Activated CD4-positive, alpha-beta T cell treated with anti-CD3 and anti-CD28 coated beads for 1 hour (primary cell): ENCODE measurements around the gene ERICH4.
"Not testable (repeated sequence)": the region's sequence is repeated elsewhere in the genome, so short reads cannot be mapped to it uniquely, and the experiment has no call there.

Experiments used
- DNase-seq: peaks from one replicate; pipeline ENCODE4 v3.0.0-alpha.2; 2020

ERICH4 gene

DNA sequence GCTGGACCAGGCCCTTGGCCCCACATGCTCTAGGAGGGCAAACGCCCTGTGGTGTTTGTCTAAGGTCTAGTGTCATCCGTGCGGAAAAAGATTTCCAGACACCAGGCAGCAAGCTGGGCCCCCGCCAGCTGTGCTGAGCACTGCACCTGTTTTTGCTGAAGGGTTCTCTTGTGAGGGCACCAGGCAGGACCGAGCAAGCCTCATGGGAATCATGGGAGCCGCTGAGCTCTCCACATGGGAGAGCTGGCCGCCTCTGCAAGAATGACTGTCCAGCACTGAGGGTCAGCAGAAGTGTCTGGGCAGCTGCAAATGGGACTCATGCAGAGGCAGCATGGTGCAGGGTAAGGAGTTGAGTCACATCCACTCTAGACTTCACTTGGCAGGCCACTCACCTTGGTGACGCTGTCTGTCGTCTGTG lies 27.8 kb upstream of the ERICH4 start:
- no peak for DNase-seq

DNA sequence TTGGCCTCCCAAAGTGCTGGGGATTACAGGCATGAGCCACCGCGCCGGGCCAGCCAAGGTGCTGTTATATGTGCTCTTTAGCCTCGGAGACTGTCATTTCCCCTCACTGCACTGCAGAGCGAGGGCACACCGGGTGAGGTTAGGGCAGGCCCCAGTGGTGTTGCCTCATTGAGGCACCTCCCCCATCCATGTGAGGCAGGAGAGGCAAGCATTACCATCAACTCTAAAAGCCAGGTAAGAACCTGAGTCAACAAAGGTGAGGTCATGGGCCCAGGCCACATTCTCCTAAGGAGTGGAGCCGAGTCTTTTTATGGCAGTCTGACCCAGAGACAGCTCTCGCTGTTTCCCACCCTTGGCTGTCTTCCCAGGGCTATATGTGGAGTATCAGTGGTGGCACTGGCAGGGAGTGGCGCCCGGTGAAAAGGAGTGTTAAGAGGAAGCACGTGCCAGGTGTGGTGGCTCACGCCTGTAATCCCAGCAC lies 26.7 kb upstream of the ERICH4 start:
- DNase-seq = no peak

DNA sequence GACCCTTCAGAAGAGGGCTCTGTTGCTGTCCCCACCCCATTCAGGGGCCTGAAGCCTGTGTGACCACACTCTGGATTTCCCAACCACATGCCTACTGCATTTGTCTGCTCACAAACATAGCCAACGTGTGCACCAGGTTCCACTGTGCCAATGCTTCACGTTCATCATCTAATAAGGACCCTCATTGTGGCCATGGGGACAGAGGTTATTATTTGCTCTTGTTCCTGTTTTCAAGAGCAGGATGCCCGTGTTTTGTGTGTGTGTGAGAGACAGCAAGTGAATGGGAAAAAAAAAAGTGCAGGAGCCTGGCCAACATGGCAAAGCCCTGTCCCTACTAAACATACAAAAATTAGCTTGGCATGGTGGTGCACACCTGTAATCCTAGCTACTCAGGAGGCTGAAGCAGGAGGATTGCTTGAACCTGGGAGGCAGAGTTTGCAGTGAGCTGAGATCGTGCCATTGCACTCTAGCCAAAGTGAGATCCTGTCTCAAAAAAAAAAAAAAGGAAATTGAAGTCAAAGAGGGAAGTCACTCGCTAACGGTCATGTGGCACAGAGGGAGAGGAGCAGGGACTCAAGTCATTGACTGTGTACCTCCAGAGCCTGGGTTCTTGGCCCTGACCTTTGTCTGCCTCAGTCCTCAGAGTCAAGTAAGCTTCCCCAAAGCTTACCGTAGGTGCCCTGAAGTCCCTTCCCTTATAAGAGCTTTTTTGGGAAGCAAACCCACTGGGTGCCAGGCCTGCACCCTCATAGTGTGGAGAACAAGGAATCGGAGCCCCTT lies 22.7 kb upstream of the ERICH4 start:
- no peak for DNase-seq

DNA sequence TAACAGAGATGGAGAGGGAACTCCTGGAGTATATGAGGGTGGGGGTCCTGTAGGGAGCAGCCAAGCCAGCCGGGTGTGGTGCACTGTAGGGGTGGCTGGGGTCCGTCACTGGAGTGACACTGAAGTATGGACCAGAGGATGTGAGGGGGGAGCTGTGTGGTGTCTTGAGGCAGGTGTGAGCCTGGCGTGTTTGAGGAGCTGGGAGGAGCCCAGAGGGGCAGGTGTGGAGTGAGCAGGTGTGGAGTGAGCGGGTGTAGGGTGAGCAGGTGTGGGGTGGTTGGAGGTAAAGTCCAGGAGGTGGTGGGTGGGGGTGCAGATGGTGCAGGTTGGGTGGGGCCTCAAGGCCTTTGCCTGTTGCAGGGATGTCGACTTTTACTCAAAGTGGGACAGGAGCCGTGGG lies 21.6 kb upstream of the ERICH4 start:
- DNase-seq = no peak

DNA sequence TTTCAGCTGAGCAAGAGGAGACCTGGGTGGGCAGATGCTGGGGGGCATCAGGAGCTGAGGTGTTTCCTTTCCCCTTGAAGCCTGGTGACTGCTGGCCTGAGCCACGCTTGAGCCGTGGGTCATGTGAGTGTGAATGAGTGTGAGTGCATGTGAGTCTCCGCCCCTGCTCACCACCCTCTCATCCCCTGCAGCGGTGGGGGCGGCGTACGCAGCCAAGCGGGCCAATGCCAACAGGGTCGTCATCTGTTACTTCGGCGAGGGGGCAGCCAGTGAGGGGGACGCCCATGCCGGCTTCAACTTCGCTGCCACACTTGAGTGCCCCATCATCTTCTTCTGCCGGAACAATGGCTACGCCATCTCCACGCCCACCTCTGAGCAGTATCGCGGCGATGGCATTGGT lies 21.0 kb upstream of the ERICH4 start:
- no peak for DNase-seq

DNA sequence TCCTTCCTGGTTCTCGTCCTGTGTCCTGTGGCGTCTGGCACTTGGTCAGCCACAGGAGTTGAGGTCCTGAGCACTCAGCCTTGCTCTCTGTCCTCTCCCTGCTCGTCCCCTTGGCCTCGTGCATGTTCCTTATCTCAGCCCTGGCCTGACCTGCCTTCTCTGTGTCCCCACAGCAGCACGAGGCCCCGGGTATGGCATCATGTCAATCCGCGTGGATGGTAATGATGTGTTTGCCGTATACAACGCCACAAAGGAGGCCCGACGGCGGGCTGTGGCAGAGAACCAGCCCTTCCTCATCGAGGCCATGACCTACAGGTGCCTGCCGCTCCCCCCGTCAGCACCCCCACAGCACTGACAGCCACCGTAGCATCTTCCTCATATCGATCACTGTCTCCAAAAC lies 20.5 kb upstream of the ERICH4 start:
- no peak for DNase-seq

DNA sequence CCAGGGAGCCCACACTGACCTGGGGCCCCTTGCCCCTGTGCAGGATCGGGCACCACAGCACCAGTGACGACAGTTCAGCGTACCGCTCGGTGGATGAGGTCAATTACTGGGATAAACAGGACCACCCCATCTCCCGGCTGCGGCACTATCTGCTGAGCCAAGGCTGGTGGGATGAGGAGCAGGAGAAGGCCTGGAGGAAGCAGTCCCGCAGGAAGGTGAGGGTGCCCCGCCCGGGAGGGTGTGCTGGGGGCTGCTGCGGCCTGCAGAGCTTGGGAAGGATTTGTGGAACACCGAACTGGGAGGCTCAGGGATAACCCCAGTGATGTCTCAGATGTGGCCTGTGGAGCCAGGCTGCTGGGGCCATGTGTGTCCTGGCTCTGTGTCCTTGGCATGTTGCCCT lies 20.0 kb upstream of the ERICH4 start:
- no peak for DNase-seq

- DNase-seq = no peak
Measured at GRCh38 chr19:41424335-41425173, 18.4 kb upstream of the ERICH4 start.

DNA sequence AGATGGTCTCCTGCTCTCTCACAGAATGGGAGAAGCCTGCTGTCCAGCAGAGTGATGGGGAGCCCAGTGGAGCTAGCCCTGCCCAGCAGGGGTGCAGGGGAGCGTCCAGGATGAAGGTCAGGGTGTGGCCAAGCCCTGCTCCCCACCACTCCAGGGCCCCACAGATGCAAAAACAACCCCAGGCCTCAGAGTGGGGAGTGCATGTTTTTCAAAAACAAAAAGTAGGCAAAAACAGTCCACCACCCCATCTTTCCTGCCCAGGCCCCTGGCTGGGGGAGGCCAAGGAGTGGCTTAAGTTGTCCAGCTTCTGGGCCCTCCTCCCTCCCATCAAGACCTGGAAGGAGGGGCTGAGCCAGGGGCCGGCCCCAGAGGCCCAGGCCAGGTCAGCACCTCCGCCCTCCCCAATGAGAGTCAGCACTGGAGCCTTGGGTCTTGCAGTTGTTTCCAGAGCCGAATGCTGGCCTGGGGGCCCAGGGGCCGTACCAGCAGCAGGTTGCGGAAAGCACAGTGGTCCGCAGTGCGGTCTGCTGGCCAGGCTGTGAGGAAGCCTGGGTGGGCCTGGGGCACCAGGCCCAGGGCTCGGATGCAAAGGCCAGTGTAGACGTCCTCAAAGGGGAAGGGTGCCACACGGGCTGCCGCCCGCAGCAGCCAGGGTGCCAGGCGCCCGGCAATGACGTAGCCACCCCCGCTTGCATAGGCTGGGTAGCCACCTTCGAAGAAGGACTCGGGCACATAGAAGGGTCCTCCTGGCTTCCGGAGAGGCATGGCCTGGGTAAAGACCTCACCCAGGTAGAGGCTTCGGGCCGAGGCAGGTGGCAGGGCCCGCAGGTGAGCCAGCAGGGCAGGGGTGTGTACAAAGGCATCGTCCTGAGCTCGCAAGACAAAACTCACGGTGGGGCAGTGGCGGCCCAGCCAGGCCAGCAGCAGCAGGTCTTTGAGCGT lies 17.5 kb upstream of the ERICH4 start:
- no peak for DNase-seq

GRCh38 chr19:41426116-41426841 lies 16.7 kb upstream of the ERICH4 start:
- no peak for DNase-seq

- DNase-seq = no peak
Measured at GRCh38 chr19:41426952-41427646, 15.9 kb upstream of the ERICH4 start, which contains the start of gene B3GNT8. Gene B3GNT8 (minus strand): TSS chr19:41427374. CDS start chr19:41426778, 596 bp downstream.

DNA sequence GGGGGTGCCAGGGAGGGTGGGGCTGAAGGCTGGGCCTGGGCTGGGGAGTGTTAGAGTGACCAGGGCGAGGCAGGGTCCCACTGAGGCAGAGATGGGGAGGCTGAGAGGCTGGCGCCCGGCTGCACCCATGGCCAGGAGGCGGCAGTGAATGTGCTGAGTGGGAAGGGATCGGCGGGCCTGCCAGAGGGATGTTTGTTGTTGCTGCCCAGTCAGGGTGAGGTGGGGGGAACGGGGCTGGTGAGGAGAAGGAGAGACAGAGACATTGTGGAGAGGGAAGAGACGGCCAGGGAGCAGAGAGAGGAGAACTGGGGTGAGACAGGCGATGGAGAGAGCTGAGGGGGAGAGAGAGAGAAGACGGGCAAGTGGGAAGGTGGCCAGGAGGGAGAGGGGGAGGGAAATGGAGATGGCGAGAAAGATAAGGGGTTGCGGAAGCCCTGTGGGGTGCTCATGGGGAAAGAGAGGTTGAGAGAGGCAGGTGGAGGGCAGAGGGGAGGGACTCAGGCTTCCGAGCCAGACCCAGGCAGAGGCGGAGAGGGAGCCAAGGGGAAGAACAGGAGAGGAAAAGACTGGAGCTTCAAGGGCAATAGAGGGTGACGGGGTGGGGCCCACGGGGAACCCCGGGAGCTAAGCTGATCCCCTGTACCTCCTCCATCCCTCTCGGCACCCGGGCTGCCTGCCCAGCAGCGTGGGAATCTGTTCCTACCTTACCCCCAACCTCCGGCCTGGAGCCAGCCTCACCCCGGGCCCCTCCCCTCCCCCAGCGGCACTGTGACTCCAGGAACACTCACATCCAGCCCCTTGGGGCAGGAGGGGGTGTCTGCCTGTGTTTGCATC lies 15.1 kb upstream of the ERICH4 start:
- DNase-seq = no peak

GRCh38 chr19:41428481-41428859 lies 14.5 kb upstream of the ERICH4 start:
- no peak for DNase-seq

DNA sequence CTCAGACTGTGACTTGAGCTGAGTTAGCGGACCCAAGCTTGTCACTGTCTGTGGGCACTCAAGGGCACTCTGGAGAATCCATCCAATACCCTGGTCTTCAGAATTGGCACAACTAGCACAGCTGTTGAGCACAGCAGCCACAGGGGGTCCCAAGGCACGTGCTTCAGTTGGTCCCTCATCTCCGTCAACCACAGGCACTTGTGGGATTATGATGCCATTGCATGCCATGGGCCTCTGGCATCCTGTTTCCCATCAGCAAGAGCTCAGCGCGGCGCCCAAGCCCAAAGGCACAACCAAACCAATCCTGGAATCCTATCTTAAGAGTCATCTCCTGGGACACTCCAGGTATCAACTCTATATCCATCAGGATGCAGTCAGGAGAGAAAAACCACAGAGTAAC lies 12.0 kb upstream of the ERICH4 start:
- DNase-seq = no peak

GRCh38 chr19:41431426-41432386 lies 11.2 kb upstream of the ERICH4 start:
- DNase-seq = no peak

DNA sequence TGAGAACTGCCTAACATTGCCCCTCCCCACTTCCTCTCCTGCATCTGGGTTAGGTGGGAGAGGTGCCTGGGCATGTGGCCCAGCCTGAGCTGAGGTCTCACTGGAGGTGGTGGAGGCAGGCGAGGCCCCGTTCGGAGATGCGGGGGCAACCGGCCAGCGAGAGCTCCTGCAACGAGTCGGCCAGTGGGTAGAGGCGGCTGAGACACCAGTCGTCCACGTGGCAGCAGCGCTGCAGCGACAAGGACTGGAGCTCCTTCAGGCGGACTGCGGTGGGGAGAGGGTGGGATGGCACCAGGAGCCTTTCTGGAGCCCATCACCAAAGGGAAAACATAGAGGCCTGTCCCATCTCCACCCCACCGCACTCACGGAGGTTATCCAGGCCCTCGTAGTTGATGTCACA lies 9.8 kb upstream of the ERICH4 start:
- no peak for DNase-seq

DNA sequence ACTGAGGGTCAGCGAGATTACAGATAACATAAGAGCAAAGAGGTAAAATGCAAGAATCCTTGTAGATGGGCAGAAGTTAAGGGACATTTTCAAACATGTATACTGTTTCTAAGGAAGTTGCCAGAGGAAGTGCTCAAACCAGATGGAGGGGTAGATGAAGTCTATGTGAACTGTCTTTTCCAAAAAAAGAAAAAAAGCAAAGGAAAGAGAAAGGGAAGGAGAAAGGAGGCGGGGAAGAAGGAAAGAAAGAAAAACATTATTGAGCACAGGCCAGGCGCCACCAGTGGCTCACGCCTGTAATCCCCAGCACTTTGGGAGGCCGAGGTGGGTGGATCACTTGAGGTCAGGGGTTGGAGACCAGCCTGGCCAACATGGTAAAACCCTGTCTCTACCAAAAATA lies 8.5 kb upstream of the ERICH4 start:
- no peak for DNase-seq

DNA sequence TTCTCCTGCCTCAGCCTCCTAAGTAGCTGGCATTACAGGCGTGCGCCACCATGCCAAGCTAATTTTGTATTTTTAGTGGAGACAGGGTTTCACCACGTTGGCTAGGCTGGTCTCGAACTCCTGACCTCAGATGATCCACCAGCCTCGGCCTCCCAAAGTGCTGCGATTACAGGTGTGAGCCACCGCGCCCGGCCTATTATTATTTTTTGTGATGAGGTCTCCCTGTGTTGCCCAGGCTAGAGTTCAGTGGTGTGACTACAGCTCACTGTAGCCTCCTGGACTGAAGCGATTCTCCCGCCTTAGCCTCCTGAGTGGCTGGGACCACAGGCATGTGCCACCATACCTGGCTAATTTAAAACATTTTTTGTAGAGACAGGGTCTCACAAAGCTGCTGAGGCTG lies 7.6 kb upstream of the ERICH4 start:
- not testable (repeated sequence) for DNase-seq

DNA sequence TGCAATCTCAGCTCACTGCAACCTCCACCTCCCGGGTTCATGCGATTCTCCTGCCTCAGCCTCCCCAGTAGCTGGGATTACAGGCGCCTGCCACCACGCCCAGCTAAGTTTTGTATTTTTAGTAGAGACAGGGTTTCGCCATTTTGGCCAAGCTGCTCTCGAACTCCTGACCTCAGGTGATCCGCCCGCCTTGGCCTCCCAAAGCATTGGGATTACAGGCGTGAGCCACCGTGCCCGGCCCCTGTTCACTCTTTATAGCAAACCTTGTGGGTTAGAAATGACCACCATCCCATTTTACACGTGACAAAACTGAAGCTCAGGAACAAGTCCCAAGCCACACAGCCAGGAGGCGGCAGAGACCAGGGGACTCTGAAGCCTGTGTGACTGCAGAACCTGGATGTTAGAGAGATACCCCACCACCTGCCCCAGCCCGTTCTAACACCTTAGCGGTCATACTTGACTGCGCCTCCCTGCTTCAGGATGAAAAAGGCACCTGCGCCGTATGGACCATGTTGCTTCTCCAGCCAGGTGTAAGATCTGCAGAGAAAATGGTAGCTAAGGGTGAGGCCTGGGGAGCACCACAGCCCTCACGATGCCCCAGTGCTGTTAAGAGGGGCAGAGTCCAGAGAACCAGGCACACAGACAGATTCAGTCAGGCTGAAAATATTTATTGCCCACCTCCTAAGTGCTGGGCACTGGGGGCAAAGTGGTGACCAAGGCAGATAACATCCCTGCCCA lies 6.9 kb upstream of the ERICH4 start:
- DNase-seq = no peak
